Stimulated activated CD4-positive, alpha-beta T cell treated with anti-CD3 and anti-CD28 coated beads, TNF-alpha, amount 100 ng/mL, for 48 hours (primary cell): ENCODE results near the gene MYCL.
A peak's percentile ranks its signal among the peaks of the same experiment; 100 is the strongest.

Experiments
- DNase-seq, 3 donors: peaks; one replicate each; pipeline ENCODE4 v3.0.0-alpha.2; 2020; ENCODE audit warnings: low read depth in 3 of 3

The MYCL gene

DNA sequence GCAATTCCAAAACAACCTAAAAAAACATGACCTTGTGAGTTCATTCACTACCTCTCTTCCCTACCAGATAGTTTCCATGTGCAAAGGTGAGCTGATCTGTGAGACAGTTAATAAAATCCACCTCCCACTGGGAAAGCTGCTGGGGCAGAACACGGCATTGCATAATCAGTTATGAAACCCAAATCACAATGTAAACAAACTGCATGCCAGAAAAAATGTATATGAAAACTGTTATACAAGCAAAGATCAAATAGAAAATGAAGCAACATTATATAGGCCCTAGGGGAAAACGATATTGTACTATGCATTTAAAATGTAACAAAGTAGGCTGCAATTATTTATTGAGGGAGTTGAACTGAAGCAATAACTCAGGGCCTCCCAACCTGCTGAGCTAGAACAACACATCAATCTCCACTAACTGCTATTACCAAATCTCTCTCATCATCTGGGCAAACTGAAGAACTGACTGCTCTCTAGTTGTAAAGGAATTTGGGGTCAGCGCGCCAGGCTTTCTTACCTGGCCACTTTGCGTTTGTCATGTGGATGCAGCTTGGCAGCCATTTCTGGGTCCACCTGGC lies 49.4 kb downstream of the MYCL start:
- no peak for DNase-seq

GRCh38 chr1:39850606-39851216 lies 51.0 kb downstream of the MYCL start:
- DNase-seq, result no peak

DNA sequence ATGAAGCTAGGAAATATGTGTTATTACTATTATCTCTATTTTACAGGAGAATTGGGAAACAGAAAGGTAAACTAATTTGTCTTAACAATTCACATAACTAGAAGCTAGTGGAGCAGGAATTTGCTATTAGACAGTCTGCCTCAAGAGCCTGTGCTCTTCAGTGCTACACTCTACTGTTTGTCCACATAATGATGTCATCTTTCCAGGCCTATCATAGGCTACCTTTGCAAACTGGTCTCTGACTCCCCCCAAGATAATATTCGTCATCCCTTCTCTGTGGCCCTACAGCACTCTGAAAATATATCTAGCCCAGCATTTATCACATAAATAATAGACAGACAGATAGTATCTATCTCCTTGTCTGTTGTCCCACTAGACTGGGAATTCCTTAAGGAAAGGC lies 52.5 kb downstream of the MYCL start:
- DNase-seq, result no peak

DNA sequence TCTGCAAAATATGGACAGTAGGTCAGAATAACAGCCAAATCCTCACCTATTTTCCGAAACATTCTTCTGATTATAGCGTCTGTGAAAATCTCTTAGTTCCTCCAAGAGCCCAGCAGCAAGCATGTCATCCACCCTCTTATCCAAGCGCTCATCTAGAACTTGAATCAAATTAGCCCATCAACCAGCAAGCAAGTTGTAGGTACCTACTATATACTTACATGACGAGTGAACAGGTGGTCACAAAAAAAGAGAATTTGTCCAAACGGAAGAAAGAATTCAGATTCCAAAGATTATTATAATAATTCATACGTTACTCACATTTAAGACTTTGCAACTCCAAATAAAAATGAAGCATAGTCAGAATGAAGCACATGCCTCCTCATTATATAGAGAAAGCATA lies 53.8 kb downstream of the MYCL start:
- no peak for DNase-seq

DNA sequence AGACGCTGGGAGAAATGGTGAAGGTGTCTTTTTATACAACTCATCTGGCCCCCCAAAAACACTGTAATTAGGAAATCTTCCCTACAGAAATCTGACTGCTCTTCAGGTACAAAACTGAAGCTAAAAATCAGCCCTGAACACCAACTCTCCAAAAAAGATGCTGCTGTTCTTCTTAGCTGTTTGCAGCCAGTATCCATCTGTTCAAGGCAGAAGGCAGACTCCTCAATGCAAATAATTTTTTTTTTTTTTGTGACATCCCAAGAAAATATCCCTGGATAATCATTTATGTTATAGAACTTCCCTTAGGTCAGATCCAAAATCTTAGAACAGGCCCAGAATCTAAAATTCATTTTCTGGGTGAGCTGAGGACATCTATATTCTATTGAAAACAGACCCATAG lies 54.9 kb downstream of the MYCL start:
- DNase-seq, result no peak

- DNase-seq, result peak; percentile 42 to 66 (median 62)
Observed at GRCh38 chr1:39845569-39846566, 55.8 kb downstream of the MYCL start.
